GM06990 (cell line): ENCODE results near the gene TMEM107.
A peak's percentile ranks its signal among the peaks of the same experiment; 100 is the strongest.
"Not testable (repeated sequence)": the region's sequence is repeated elsewhere in the genome, so short reads cannot be mapped to it uniquely, and the experiment has no call there.

ENCODE experiments used
- DNase-seq: peaks from one replicate; pipeline ENCODE4 v3.0.0-alpha.2; 2011; ENCODE audit not compliant: insufficient read length; ENCODE audit errors: extremely low read depth
- H3K27me3 ChIP-seq: replicated peaks from 2 replicates; pipeline ENCODE4 v1.6.0; 2011; ENCODE audit warnings: low read length; ENCODE audit not compliant: control insufficient read depth, insufficient read depth
- H3K36me3 ChIP-seq: 2 replicates; pipeline ENCODE4 v1.5.1; 2011; ENCODE audit warnings: low read length; ENCODE audit not compliant: control insufficient read depth, insufficient read depth
- H3K4me3 ChIP-seq: replicated peaks from 2 replicates; pipeline ENCODE4 v1.5.1; 2011; ENCODE audit warnings: low read depth, mild to moderate bottlenecking, control low read depth, low read length
- TF ChIP-seq, protein P1 (sequence below): IDR thresholded peaks from 2 replicates; pipeline ENCODE4 v1.5.1; 2011; ENCODE audit warnings: low read length, control low read depth, mild to moderate bottlenecking, inconsistent platforms; ENCODE audit not compliant: insufficient read depth, poor library complexity, severe bottlenecking

Gene TMEM107

GRCh38 chr17:8221663-8222379 lies 45.6 kb upstream of the TMEM107 start:
- TF ChIP-seq, protein P1, sequence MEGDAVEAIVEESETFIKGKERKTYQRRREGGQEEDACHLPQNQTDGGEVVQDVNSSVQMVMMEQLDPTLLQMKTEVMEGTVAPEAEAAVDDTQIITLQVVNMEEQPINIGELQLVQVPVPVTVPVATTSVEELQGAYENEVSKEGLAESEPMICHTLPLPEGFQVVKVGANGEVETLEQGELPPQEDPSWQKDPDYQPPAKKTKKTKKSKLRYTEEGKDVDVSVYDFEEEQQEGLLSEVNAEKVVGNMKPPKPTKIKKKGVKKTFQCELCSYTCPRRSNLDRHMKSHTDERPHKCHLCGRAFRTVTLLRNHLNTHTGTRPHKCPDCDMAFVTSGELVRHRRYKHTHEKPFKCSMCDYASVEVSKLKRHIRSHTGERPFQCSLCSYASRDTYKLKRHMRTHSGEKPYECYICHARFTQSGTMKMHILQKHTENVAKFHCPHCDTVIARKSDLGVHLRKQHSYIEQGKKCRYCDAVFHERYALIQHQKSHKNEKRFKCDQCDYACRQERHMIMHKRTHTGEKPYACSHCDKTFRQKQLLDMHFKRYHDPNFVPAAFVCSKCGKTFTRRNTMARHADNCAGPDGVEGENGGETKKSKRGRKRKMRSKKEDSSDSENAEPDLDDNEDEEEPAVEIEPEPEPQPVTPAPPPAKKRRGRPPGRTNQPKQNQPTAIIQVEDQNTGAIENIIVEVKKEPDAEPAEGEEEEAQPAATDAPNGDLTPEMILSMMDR, result no peak
- Histone ChIP-seq H3K27me3 (no peaks in the 10 kb centered on the region), H3K36me3 (no peaks in the 10 kb centered on the region), H3K4me3 (peak overlapping the region; percentile 73)
- DNase-seq, result peak; percentile 86

DNA sequence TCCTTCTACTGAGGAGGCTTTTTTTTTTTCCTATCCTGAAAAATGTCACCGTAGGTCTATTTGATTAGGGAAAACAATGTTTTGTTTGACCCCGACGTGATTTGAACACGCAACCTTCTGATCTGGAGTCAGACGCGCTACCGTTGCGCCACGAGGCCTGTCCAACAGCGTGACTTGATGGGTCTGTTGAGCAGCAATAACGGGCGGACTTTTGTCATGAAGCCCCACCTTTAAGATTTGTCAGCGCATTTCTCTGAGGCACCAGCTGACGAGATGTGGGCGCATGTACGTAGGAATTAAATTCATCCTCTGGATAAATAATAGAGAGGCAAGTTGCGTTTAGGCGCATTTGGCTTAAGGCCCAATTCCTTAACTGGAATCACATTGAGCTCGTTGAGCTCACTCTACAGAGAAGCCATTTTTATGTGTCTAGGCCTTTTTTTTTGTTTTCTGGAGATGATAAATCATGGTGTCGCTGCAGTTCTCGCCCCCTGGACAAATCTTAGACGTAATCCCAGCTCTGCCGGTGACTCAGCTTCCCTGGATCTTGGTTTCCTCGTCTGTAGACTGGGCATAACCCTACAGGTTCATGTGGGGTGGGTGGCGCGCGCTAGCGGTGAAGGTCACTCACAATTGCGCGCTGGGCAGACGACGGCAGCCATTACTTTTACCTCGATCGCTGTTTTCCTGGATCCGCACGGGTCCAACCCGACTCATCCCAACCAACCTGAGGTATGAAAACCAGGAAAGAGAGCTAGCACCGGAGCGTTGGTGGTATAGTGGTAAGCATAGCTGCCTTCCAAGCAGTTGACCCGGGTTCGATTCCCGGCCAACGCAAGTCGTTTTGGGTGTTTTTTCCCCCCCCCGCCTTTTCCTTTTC lies 44.8 kb upstream of the TMEM107 start:
- no peaks in the 10 kb centered on the region for H3K27me3 ChIP-seq
- peak overlapping the region; percentile 73 for H3K4me3 ChIP-seq
- TF ChIP-seq, protein P1, result peak; percentile 16
- no peaks in the 10 kb centered on the region for H3K36me3 ChIP-seq
- peak; percentile 86 for DNase-seq

GRCh38 chr17:8214000-8214399 lies 37.8 kb upstream of the TMEM107 start:
- H3K36me3 ChIP-seq, DNase-seq, H3K27me3 ChIP-seq, H3K4me3 ChIP-seq: not testable (repeated sequence)

DNA sequence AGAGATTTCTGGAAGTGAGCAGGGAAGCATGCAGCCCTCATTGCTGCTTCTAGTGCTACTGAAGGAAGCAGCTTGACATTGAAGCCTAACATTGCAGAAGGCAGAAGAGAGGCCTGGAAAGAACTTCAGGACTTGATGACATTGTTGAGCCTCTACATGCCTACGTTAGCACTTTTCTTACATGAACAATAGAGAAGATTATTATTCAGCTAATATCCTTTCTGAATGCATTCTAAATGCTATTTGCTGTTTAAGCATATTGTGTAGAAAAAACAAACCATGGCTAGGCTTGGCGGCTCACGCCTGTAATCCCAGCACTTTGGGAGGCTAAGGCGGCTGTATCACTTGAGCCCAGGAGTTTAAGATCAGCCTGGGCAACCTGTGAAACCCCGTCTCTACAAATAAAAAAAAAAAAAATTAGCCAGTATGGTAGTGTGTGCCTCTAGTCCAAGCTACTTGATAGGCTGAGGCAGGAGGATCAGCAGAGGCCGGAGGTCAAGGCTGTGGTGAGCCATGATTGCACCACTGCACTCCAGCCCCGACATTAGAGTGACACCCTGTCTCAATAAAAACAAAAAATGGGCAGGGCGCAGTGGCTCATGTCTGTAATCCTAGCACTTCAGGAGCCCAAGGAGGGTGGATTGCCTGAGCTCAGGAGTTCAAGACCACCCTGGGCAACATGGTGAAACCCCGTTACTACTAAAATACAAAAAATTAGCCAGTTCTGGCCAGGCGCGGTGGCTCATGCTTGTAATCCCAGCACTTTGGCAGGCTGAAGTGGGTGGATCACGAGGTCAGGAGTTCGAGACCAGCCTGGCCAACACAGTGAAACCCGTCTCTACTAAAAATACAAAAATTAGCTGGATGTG lies 36.4 kb upstream of the TMEM107 start:
- no peak for DNase-seq
- Histone ChIP-seq H3K27me3 (no peaks in the 10 kb centered on the region), H3K4me3 (no peak overlapping the region), H3K36me3 (peaks cover 2% of the 10 kb centered on the region)
- TF ChIP-seq, protein P1, result no peak

GRCh38 chr17:8210761-8211458 lies 34.7 kb upstream of the TMEM107 start:
- Histone ChIP-seq H3K4me3 (peak overlapping the region; percentile 85), H3K36me3 (peaks cover 11% of the 10 kb centered on the region), H3K27me3 (no peaks in the 10 kb centered on the region)
- DNase-seq, result no peak
- TF ChIP-seq, protein P1, result no peak
